Right lobe of liver (tissue), 6 donors: Measurements from ENCODE around the gene SSPN. TPM values are rescaled to one million over a fixed set of nuclear protein-coding genes. Genes with fewer than 3 reads are reported as not detected.

Source experiments
- ATAC-seq, 4 donors: fragments of 200-7000 bp; cut with Tn5 transposase; one replicate each; pipeline ENCODE4 v1.9.1; 2020; ENCODE audit warnings: mild to moderate bottlenecking in 4 of 4, moderate library complexity in 4 of 4
- DNase-seq, 3 donors: peaks; one replicate each; pipeline ENCODE4 v3.0.0-alpha.2; 2020
- H3K27ac ChIP-seq, 3 donors: fragments of 200-600 bp; one replicate each; pipeline ENCODE4 v1.8.0; 2022
- H3K27me3 ChIP-seq, 2 donors: fragments of 200-600 bp; one replicate each; pipeline ENCODE4 v1.8.0; 2022
- H3K36me3 ChIP-seq, 4 donors: fragments of 200-600 bp; sonication (generic) in 1 of 4; one replicate each; pipeline versions ENCODE4 v1.5.1 to v1.8.0; 2017 to 2022; ENCODE audit warnings: control low read depth in 1 of 4
- H3K4me1 ChIP-seq, 4 donors: fragments of 200-600 bp; sonication (generic) in 1 of 4; one replicate each; pipeline versions ENCODE4 v1.5.1 to v1.8.0; 2017 to 2022; ENCODE audit warnings: control low read depth in 1 of 4
- H3K4me3 ChIP-seq, 3 donors: fragments of 200-600 bp; one replicate each; pipeline ENCODE4 v1.8.0; 2022
- H3K9me3 ChIP-seq, 4 donors: fragments of 200-600 bp; sonication (generic) in 1 of 4; one replicate each; pipeline versions ENCODE4 v1.5.1 to v1.8.0; 2017 to 2022; ENCODE audit warnings: control low read depth in 1 of 4
- POLR2A ChIP-seq: fragments of 450-650 bp; IDR thresholded peaks from one replicate; pipeline ENCODE4 v1.6.1; 2017; ENCODE audit warnings: antibody characterized with exemption, mild to moderate bottlenecking
- WGBS: methylation state at CpG from one replicate; pipeline ENCODE4 v1.1.6; 2018; ENCODE audit warnings: low coverage, low lambda C conversion rate; ENCODE audit not compliant: insufficient coverage; ENCODE audit errors: missing lambda C conversion rate; 5-methylcytosine and 5-hydroxymethylcytosine counted together
- intact Hi-C, 2 donors: fragments of 100-400 bp; cut with DNase I; formaldehyde crosslinking; loops; one replicate each; pipeline versions ENCODE4 v1.11.2 to v1.14.1; 2022
- total RNA-seq, 6 experiments: library from RNA; depleted of rRNA in 2 of 6; stranded (reverse); fragments of >200 nt in 2 of 6; fragmentation: NEBNext Ultra II Directional in 3 of 6; extraction: Animal tissue kit (Norgen Biotek cat#: 25700) in 3 of 6; gene quantifications; one replicate each; pipeline versions ENCODE4 v1.1.0 to v1.2.4, GENCODE V29; 2016 to 2023
- TF ChIP-seq, protein P1 (sequence below), 4 donors: fragments of 200-600 bp in 3 of 4; fragments of 450-650 bp in 1 of 4; IDR thresholded peaks; one replicate each; pipeline versions ENCODE4 v1.5.1 to v1.8.0; 2016 to 2022; ENCODE audit warnings: antibody characterized with exemption in 4 of 4, mild to moderate bottlenecking in 2 of 4
- donor health status: DM: no; HTN: yes; CAD: no.
- donor health status: DM: no; HTN: no; CAD: no.
- donor health status: DM: no; HTN: no; CAD: no.
- donor health status: DM: no; HTN: yes; CAD: no.
- donor health status: DM: no; HTN: yes; CAD: no.

SSPN gene
- total RNA-seq, 6 experiments from 2014 or later = 0.18 to 1.2 (median 0.54) TPM

DNA sequence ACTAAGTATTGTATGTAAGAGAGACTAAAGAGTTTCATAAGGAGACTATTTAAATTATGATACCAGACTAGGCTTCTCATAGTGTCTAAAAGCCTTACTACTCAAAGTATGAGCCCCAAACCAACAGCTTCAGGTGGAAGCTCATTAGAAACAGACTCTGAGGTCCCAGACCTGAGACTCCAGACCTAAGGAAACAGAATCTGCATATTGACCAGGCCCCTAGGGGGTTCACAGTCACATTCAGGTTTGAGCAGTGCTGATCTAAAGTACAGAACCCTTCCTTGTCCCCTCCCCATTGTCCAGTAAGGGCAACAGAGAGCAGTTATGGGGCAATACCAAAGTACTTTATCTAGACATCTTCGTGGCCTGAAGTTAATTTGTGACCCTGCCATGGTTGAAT lies 87.7 kb downstream of the SSPN start:
- Histone ChIP-seq H3K9me3 (no peaks in the 10 kb centered on the region), H3K4me3 (no peak overlapping the region), H3K27me3 (no peaks in the 10 kb centered on the region), H3K27ac (no peak overlapping the region), H3K36me3 (no peaks in the 10 kb centered on the region), H3K4me1 (no peaks in the 10 kb centered on the region)
- WGBS = 42% methylated on average over 1 of the region's 1 CpG
- no peak for DNase-seq
- ATAC-seq = no peak
- TF ChIP-seq POLR2A = no peak
- TF ChIP-seq, protein P1, sequence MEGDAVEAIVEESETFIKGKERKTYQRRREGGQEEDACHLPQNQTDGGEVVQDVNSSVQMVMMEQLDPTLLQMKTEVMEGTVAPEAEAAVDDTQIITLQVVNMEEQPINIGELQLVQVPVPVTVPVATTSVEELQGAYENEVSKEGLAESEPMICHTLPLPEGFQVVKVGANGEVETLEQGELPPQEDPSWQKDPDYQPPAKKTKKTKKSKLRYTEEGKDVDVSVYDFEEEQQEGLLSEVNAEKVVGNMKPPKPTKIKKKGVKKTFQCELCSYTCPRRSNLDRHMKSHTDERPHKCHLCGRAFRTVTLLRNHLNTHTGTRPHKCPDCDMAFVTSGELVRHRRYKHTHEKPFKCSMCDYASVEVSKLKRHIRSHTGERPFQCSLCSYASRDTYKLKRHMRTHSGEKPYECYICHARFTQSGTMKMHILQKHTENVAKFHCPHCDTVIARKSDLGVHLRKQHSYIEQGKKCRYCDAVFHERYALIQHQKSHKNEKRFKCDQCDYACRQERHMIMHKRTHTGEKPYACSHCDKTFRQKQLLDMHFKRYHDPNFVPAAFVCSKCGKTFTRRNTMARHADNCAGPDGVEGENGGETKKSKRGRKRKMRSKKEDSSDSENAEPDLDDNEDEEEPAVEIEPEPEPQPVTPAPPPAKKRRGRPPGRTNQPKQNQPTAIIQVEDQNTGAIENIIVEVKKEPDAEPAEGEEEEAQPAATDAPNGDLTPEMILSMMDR (IDR thresholded peaks at IDR 0.05) = no peak
- intact Hi-C loops = no loop called here

DNA sequence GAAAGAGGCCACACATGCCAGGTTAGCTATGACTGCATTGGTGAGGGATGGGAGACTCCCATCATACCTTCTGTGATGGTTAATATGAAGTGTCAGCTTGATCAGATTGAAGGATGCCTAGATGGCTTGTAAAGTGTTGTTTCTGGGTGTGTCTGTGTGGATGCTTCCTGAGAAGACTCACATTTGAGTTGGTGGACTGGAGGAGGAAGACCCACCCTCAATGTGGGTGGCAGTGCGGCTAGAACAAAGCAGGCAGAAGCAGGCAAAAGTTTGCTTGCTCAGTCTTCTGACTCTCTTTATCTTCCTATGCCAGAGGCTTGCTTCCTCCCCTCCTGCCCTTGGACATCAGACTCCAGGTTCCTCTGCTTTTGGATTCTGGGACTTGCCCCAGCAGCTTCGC lies 88.2 kb downstream of the SSPN start:
- Histone ChIP-seq H3K36me3 (no peaks in the 10 kb centered on the region), H3K27me3 (no peaks in the 10 kb centered on the region), H3K27ac (no peak overlapping the region), H3K4me1 (no peaks in the 10 kb centered on the region), H3K4me3 (no peak overlapping the region), H3K9me3 (no peaks in the 10 kb centered on the region)
- no peak for ATAC-seq
- 70% methylated on average over 2 of the region's 2 CpGs for WGBS
- intact Hi-C loops = no loop called here
- TF ChIP-seq POLR2A = no peak
- TF ChIP-seq, protein P1 (IDR thresholded peaks at IDR 0.05) = no peak
- no peak for DNase-seq

DNA sequence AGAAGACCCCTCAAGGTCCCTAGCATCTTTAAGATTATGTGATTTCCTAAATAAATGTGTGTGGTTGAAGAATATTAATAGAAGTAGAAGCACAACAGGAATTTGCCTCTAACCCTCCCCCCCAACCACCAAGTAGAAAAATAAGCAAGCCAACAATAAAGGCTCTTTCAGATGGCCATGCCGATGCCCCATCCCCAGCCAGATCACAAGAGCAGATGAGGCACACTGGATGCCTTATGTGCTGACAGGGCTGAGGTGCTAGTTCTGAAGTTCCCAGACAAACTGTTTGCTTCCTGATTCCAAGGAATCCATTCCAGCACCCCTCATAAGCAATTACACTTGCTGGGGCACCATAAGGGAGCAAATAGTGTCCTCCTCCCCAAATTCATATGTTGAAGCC lies 90.0 kb downstream of the SSPN start:
- DNase-seq (no peak), ATAC-seq (no peak)
- Histone ChIP-seq H3K9me3 (no peaks in the 10 kb centered on the region), H3K27me3 (no peaks in the 10 kb centered on the region), H3K4me3 (no peak overlapping the region), H3K4me1 (no peaks in the 10 kb centered on the region), H3K36me3 (no peaks in the 10 kb centered on the region), H3K27ac (no peak overlapping the region)
- intact Hi-C loops = no loop called here
- TF ChIP-seq, protein P1 (IDR thresholded peaks at IDR 0.05) = no peak
- TF ChIP-seq POLR2A = no peak
- WGBS = 100% methylated on average over 1 of the region's 1 CpG

DNA sequence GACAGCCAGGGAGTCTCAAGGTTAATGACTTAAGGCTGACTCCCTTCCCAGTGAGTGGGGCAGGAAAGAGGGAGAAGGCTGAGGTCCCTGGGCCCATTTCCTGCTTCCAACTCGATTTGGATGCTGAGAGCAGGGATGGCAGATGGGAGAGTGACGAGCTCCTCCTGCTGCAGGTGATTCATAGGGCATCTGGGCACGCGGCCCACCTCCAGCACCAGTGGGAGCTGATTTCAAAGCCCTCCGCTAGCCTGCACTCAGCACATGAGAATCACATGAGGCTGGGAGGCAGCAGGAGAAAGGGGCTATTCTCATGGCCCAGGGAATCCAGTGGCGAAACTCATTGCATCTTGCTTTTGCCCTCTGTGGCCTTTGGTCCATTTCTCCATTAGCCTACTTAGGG lies 90.8 kb downstream of the SSPN start:
- Histone ChIP-seq H3K4me3 (no peak overlapping the region), H3K4me1 (no peaks in the 10 kb centered on the region), H3K9me3 (no peaks in the 10 kb centered on the region), H3K36me3 (no peaks in the 10 kb centered on the region), H3K27ac (no peak overlapping the region), H3K27me3 (no peaks in the 10 kb centered on the region)
- TF ChIP-seq POLR2A = no peak
- TF ChIP-seq, protein P1 (IDR thresholded peaks at IDR 0.05) = no peak
- intact Hi-C loops = no loop called here
- WGBS = no CpG with 5 or more reads among the region's 6 CpGs
- DNase-seq (no peak), ATAC-seq (no peak)
